B cell (primary cell): Measurements from ENCODE around the gene CAPG. TPM values are rescaled to one million over a fixed set of nuclear protein-coding genes. Genes with fewer than 3 reads are reported as not detected.

ENCODE experiments used
- ATAC-seq: fragments of 200-7000 bp; cut with Tn5 transposase; one replicate; pipeline ENCODE4 v1.10.0; 2021; ENCODE audit warnings: low read depth, mild to moderate bottlenecking, moderate number of reproducible peaks, moderate library complexity
- CTCF ChIA-PET: fragments of 350-600 bp; sonication (Branson Sonifier 250); formaldehyde crosslinking; loops from one replicate; lab custom pipeline; 2021; ENCODE audit warnings: antibody characterized with exemption, inconsistent platforms; lab: Charles Lee
- POLR2A ChIA-PET: fragments of 350-600 bp; sonication (Branson Sonifier 250); formaldehyde crosslinking; loops from one replicate; lab custom pipeline; 2021; ENCODE audit warnings: antibody characterized with exemption; lab: Charles Lee
- DNase-seq: peaks from one replicate; pipeline ENCODE4 v3.0.0; 2013
- H2AFZ ChIP-seq: 2 replicates; pipeline ENCODE4 v1.6.1; 2012; ENCODE audit warnings: mild to moderate bottlenecking, low read depth, low read length; ENCODE audit not compliant: insufficient read depth, poor library complexity, severe bottlenecking
- H3K27ac ChIP-seq, 2 donors: 1 replicate in 1 of 2; 2 replicates in 1 of 2; pipeline ENCODE4 v1.5.1; 2012 to 2013; ENCODE audit warnings: low read length in 2 of 2, mild to moderate bottlenecking in 2 of 2, moderate library complexity in 1 of 2
- H3K27me3 ChIP-seq, 4 experiments: fragments of 200-600 bp in 1 of 4; sonication (generic) in 1 of 4; replicated peaks in 1 of 4; 1 replicate in 2 of 4; 2 replicates in 2 of 4; pipeline versions ENCODE4 v1.6.1 to v1.7.0; 2013 to 2016; ENCODE audit warnings: low read length in 3 of 4, mild to moderate bottlenecking in 2 of 4, mixed read lengths in 1 of 4, moderate library complexity in 1 of 4; ENCODE audit not compliant: insufficient read depth in 4 of 4, control insufficient read depth in 3 of 4; ENCODE audit errors: control extremely low read depth in 1 of 4
- H3K36me3 ChIP-seq, 2 experiments: replicated peaks in 1 of 2; 1 replicate in 1 of 2; 2 replicates in 1 of 2; pipeline versions ENCODE4 v1.6.1 to v1.7.1; 2013; ENCODE audit warnings: low read length in 1 of 2; ENCODE audit not compliant: insufficient read depth in 2 of 2, control insufficient read depth in 1 of 2; ENCODE audit errors: control extremely low read depth in 1 of 2, extremely low read depth in 1 of 2
- H3K4me1 ChIP-seq, 2 donors: fragments of 200-600 bp in 1 of 2; sonication (generic) in 1 of 2; 1 replicate in 1 of 2; 2 replicates in 1 of 2; pipeline versions ENCODE4 v1.5.1 to v1.6.1; 2013 to 2017; ENCODE audit warnings: low read length in 2 of 2; ENCODE audit not compliant: control insufficient read depth in 2 of 2, insufficient read depth in 2 of 2
- H3K4me2 ChIP-seq: replicated peaks from 2 replicates; pipeline ENCODE3; 2012; ENCODE audit warnings: mild to moderate bottlenecking, low read depth, low read length; ENCODE audit not compliant: poor library complexity, severe bottlenecking
- H3K4me3 ChIP-seq, 5 experiments: fragments of 200-600 bp in 1 of 5; sonication (generic) in 1 of 5; 1 replicate in 3 of 5; 2 replicates in 2 of 5; pipeline versions ENCODE4 v1.5.1 to v1.7.0; 2011 to 2016; ENCODE audit warnings: low read length in 4 of 5, mild to moderate bottlenecking in 4 of 5, low read depth in 2 of 5, control low read depth in 1 of 5, moderate library complexity in 1 of 5; ENCODE audit not compliant: insufficient read depth in 1 of 5; ENCODE audit errors: control extremely low read depth in 1 of 5, extremely low read depth in 1 of 5
- H3K79me2 ChIP-seq: fragments of 200-600 bp; sonication (generic); one replicate; pipeline ENCODE4 v1.6.0; 2016; ENCODE audit warnings: low read length; ENCODE audit not compliant: control insufficient read depth, insufficient read depth
- H3K9ac ChIP-seq: fragments of 200-600 bp; sonication (generic); 2 replicates; pipeline ENCODE4 v1.6.1; 2017; ENCODE audit warnings: mild to moderate bottlenecking, low read length, moderate library complexity
- H3K9me3 ChIP-seq, 3 donors: one replicate each; pipeline versions ENCODE4 v1.6.1 to v1.7.1; 2013; ENCODE audit warnings: low read length in 2 of 3; ENCODE audit not compliant: control insufficient read depth in 2 of 3, insufficient read depth in 1 of 3; ENCODE audit errors: control extremely low read depth in 1 of 3
- H4K20me1 ChIP-seq: 2 replicates; pipeline ENCODE4 v1.6.0; 2012; ENCODE audit warnings: mild to moderate bottlenecking, low read length; ENCODE audit not compliant: insufficient read depth, control insufficient read depth, poor library complexity, severe bottlenecking
- H3K27ac Mint-ChIP-seq: one replicate; pipeline ENCODE4 v1.8.0; 2021; ENCODE audit warnings: mixed read lengths
- H3K27me3 Mint-ChIP-seq: one replicate; pipeline ENCODE4 v1.8.0; 2021; ENCODE audit warnings: mixed read lengths
- H3K4me1 Mint-ChIP-seq: one replicate; pipeline ENCODE4 v1.8.0; 2021; ENCODE audit warnings: mixed read lengths
- H3K4me3 Mint-ChIP-seq: one replicate; pipeline ENCODE4 v1.8.0; 2021; ENCODE audit warnings: mixed read lengths
- H3K9me3 Mint-ChIP-seq: one replicate; pipeline ENCODE4 v1.8.0; 2022; ENCODE audit warnings: mixed read lengths; ENCODE audit not compliant: insufficient read depth
- EZH2 ChIP-seq: IDR thresholded peaks from 2 replicates; pipeline ENCODE4 v1.6.1; 2012; ENCODE audit warnings: borderline replicate concordance, low read depth, mild to moderate bottlenecking, moderate library complexity, low read length; ENCODE audit not compliant: insufficient read depth, poor library complexity, severe bottlenecking
- WGBS: methylation state at CpG from one replicate; pipeline ENCODE4 v1.1.5; 2013; ENCODE audit warnings: missing lambda C conversion rate; ENCODE audit not compliant: insufficient coverage; 5-methylcytosine and 5-hydroxymethylcytosine counted together
- intact Hi-C: fragments of 100-400 bp; cut with micrococcal nuclease; formaldehyde crosslinking; loops from one replicate; pipeline ENCODE4 v1.10.0; 2022
- polyA plus RNA-seq: library from polyadenylated mRNA; depleted of rRNA; stranded (reverse); fragments of >200 nt; gene quantifications from 2 replicates; pipeline ENCODE4 v1.2.3, GENCODE V29; 2012
- total RNA-seq, 2 donors: library from RNA; stranded (reverse); fragments of 120-200 nt in 1 of 2; gene quantifications; 1 replicate in 1 of 2; 2 replicates in 1 of 2; pipeline versions ENCODE4 v1.2.3 to v1.2.4, GENCODE V29; 2013 to 2022
- TF ChIP-seq, protein P1 (sequence below): fragments of 200-600 bp; IDR thresholded peaks from one replicate; pipeline ENCODE4 v1.8.0; 2022; ENCODE audit warnings: antibody characterized with exemption, mild to moderate bottlenecking

Gene CAPG
- total and polyA plus RNA-seq, 2 donors (not counting 1 experiment from before 2014, with no cell fraction given) = 158 to 210 TPM

GRCh38 chr2:85418132-85419008 is 8.2 kb upstream of the CAPG start, which contains the start of gene SH2D6:
TSS of gene SH2D6 (plus strand) at chr2:85418714. CDS start at chr2:85429466, 10,752 bp downstream.
- 26% methylated on average over 43 of the region's 57 CpGs for WGBS
- peak within 1 kb of the TSS; percentile 95 for H3K4me2 ChIP-seq
- H3K27me3 Mint-ChIP-seq = no peaks in the 10 kb centered on the region
- H3K9me3 ChIP-seq = no peaks in the 10 kb centered on the region
- intact Hi-C loops = loop anchor here (1.0 kb wide), 2 partner anchors 8 to 177 kb away; partner anchors contain the start of genes CAPG and RNF181
- POLR2A ChIA-PET = interaction anchor here (0.9 to 5.1 kb wide), 13 partner anchors 9 to 193 kb away, joined by 3 to 27 read pairs (median 8); partner anchors contain the start of genes C2orf68, CAPG, ELMOD3 and GGCX
- peak within 1 kb of the TSS; percentile 100 for H3K27ac Mint-ChIP-seq
- peak within 1 kb of the TSS; percentile 93 for H2AFZ ChIP-seq
- TF ChIP-seq, protein P1, sequence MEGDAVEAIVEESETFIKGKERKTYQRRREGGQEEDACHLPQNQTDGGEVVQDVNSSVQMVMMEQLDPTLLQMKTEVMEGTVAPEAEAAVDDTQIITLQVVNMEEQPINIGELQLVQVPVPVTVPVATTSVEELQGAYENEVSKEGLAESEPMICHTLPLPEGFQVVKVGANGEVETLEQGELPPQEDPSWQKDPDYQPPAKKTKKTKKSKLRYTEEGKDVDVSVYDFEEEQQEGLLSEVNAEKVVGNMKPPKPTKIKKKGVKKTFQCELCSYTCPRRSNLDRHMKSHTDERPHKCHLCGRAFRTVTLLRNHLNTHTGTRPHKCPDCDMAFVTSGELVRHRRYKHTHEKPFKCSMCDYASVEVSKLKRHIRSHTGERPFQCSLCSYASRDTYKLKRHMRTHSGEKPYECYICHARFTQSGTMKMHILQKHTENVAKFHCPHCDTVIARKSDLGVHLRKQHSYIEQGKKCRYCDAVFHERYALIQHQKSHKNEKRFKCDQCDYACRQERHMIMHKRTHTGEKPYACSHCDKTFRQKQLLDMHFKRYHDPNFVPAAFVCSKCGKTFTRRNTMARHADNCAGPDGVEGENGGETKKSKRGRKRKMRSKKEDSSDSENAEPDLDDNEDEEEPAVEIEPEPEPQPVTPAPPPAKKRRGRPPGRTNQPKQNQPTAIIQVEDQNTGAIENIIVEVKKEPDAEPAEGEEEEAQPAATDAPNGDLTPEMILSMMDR = no peak
- TF ChIP-seq EZH2 = no peak
- peak within 1 kb of the TSS; percentile 73 for H3K9ac ChIP-seq
- H3K79me2 ChIP-seq = peaks cover 24% of the 10 kb centered on the region
- H4K20me1 ChIP-seq = no peaks in the 10 kb centered on the region
- peaks cover 44% of the 10 kb centered on the region for H3K4me1 Mint-ChIP-seq
- peaks cover 35 to 45% of the 10 kb centered on the region in 2 donors for H3K4me1 ChIP-seq
- H3K4me3 Mint-ChIP-seq = peak within 1 kb of the TSS; percentile 100
- no peaks in the 10 kb centered on the region for H3K9me3 Mint-ChIP-seq
- peak within 1 kb of the TSS; percentile 84 to 85 for H3K27ac ChIP-seq
- CTCF ChIA-PET = interaction anchor here (0.6 to 8.7 kb wide), 10 partner anchors 10 to 219 kb away, joined by 3 to 299 read pairs (median 13); partner anchors contain the start of genes CAPG, GGCX and TGOLN2
- H3K4me3 ChIP-seq = peak within 1 kb of the TSS; percentile 75 to 95 (median 88)
- DNase-seq (peak; percentile 92), ATAC-seq (peak; percentile 80)
- no peaks in the 10 kb centered on the region for H3K36me3 ChIP-seq
- H3K27me3 ChIP-seq = no peaks in the 10 kb centered on the region
